HG03432 (cell line): ENCODE measurements around the gene ANAPC2.

ENCODE experiments used
- ATAC-seq: cut with Tn5 transposase; IDR thresholded peaks from one replicate; pipeline ENCODE4 v1.9.1; 2021; ENCODE audit warnings: mild to moderate bottlenecking, moderate library complexity; ENCODE audit not compliant: unreplicated experiment

Gene ANAPC2

DNA sequence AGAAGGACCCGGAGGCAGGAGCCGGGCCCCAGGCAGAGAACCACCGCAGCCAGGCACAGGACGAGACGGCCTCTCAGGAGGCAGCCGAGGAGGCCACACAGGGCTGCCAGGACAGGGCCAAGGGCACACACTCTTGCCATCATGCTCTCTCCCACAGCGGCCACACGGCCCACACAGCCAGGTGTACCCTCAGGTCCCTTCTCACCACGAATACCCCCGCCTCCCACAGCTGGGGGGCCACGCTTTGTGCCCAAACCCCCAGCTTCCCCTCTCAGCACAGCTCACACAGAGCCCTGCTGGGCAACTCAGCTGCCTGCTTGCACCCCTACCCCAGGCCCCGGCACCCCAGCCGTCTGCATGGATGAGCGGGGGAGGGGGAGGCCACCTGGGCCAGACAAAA lies 5.4 kb upstream of the ANAPC2 start:
- no peak for ATAC-seq

DNA sequence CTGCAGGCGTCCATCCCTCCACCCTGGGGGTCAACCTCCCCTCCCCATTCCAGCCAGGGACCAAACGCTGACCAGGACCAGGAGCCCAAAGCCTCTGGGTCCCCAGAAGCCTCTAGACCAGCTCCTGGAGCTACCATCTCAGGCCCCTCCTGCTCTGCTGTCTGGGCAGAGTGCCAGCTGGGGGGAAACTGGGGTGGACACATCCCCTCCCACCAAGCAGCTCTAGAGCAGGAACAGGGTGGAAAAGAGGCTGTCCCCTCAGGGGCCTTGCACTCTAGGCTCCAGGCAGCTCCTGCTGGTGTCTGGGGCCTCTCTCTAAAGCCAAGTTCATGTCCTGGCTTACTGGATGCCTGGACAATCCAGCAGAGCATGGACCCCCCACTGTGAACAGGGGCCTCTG lies 4.5 kb upstream of the ANAPC2 start:
- no peak for ATAC-seq

DNA sequence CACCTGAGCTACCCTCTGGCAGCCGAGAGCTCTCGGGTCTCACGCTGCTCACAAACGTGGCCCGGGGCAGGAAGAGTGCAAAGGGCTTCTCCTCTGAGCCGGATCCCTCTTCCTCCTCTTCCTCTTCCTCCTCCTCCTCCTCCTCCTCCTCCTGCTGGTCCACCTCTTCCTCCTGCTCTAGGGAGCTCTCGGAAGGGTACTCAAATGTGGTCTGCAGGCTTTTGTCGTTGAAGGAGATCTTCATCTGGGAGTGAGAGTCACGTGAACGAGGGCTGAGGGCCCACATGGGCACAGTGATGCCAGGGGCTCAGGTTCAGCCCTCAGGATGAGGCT lies 4.1 kb upstream of the ANAPC2 start:
- no peak for ATAC-seq

DNA sequence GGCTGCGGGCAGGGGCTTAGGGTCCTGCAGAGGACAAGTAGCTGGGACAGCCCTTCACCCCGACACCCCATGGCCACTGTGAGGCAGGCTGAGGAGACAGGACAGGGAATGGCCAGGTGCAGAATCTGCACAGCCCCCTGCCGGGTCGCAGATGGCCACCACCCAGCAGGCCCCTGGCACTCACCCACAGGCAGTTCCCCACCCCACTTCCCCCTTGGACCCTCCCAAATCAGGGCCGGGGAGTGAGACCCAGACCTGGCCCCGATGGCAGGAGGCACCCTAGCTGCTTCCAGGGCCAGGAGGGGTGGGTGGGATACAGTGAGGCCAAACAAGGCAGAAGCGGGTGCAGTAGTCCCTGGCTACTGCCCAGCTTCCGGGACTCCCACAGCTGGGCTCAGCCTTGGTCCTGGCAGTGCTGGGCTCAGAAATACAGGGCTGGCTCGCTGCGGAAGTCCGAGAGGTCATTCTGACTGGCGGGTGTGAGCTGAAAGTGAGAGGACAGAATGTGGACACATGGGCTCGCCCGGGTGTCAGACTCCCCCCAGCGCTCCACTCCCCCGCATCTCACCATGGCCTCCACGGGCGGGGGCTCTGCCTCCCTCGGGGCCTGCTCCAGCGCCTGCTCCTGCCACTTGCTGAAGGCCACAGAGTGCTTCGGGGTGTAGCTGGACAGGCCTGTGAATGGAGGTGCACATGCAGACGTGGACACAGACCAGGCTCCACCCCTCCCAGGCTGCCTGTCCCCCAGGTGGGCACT lies 3.5 kb upstream of the ANAPC2 start:
- no peak for ATAC-seq

DNA sequence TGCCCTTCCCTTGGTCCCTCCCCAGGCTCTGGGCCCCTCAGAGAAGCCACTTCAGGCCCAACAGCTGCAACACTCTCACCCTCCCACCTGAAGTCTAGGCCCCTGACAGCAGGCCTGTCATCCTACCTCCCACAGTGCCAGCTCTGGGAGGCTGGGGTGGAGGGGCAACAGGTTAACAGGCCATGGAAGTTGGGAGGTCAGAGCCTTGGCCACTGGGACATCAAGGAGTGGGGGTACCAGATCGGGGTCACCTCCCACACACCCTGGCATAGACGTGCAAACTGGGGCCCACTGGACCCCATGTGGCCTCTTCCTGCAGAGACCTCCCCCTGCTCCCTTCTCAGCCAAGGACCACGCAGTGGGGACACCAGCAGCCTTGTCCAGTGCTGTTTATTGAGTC lies 2.9 kb upstream of the ANAPC2 start:
- no peak for ATAC-seq

DNA sequence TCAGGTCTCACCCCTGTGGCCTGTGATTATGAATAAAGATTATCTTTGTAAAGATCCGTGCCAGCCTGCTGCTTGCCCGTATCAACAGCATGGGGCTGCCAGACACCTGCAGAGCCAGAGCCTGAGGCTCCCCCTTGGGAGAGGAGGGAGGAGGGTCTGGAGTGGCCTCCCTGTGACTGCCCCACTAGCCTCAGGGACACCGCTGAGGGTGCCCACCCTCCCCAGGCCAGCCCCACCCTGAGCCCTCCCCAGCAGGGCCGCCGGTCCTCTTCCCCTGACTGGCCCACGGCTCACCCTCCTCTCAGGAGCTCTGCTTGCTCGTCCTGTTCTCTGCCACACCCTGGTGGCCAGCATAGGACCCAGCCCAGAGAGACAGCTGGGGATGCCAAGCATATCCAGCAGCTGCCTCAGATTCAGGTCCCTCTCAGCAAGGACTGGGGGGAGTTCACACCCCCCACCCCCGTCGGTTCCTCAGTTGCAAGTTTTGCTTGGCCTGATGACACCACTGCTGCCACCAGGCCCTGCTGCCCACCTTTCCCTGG lies 2.0 kb upstream of the ANAPC2 start:
- ATAC-seq: no peak

DNA sequence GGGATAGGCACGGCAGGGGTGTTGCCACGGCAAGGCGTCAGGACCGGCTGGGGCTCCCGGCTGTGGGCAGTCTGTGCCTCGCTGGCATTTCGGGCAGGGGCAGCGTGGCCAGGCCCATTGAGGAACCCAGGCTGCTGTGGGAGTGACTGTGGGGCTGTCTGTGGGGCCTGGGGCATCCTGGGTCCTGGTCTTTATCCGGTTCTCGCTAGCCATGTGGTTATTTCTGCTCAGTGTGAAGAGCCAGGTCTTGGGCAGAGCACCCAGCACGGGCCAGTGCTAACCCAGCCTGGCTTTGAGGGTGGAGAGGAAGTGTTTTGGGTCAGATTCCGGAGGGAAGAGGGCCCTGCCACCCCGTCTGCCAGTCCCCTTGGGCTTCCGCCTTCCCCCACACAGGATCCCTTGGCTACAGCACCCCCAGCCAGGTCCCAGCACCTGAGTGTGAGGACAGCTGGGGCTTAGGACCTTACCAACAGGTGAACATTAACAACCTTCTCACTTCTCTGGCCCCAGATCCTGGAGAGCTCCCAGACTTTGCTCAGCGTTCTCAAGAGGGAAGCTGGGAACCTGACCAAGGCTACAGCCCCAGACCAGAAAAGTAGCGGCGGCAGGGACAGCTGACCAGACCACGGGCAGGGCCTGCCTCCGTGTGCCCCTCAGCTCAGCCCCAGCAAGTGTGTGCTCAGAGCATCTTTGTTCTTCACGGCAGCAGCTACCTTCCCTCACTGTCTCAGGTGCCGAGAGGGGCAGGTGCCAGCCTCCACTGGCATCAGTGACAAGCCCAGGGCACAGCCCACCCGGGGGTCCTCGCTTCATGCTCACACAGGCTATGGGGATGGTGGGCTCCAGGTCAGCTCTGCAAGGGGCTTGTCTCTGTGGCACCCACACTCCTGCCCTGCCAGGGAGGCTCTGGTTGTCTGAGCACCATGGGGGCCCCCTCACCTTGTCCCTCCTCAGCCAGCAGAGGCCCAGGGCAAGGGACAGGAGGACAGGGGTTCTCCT lies 1.2 kb upstream of the ANAPC2 start:
- ATAC-seq: no peak

DNA sequence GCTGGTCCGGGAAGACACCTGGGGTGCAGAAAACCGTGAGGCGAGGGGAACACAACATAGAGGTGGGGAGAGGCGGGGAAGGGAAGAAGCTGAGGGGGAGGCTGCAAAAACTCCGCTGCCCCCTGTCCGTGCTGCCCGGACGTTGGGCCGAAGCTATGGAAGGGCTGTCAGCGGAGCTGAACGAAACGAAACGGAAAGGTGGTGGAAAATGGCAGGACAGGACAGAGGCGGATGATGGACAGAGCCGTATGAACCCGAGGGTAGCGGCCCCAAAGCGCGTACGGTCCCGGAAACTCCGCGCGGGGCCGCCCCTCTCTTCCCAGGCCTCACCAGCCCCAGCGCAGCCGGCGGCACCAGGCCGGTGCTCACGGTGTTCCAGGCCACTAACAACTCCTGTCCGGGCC lies 272 bp downstream of the ANAPC2 start:
- no peak for ATAC-seq

DNA sequence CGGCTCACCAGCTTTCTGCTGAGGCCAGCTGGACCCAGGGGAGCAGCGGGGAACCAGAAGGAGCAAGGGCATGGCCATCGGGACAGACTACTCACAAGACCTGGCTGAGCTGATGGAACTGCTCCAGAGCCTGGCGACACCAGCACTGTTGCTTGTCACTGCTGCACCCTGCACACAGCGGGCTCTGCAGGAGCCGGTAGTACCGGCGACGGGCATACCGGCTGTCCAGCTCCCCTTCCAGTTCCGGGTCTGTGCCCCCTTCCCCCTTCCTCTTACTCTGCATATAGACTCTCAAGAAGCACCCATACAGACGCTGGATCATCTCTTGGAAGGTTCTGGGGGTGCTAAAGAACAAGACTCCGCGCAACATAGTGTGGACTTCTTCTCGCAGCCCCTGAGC lies 974 bp downstream of the ANAPC2 start:
- ATAC-seq: no peak

DNA sequence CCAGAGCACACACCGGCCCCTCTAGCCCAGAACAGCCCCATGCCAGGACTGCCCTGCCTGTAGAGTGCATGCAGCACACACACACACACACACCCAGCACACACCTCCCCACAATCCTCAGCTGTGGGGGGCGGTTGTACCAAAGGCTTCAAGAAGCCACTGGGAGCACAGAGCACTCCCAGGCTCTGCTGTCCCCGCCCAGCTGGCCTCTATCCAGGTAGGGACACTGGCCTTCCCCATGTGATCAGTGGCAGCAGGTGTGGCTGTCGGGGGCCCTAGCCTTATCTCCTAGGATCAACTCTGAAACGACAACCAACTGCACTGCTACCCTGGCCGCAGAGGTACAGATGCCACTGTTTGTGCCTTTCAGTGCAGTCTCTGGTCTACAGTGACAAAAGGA lies 2.0 kb downstream of the ANAPC2 start:
- no peak for ATAC-seq

DNA sequence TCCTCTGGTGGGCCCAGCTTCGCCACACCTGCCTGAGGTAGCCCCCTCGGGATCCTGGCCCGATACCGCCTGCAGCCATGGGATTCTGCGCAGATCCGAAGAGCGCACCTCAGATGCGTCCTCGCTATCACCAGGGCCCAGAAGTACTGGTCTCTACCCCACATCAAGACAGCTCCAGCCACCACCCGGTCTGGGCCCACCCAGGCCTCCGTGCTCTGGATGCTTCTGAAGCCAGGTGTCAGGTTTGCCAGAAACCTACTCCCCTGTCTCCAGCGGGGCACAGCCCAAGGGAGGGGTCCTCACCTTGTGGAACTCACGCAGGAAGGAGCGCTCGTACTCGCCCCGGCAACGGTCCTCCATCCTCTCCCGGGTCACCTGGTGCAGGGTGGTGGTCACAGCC lies 2.4 kb downstream of the ANAPC2 start:
- ATAC-seq: no peak

DNA sequence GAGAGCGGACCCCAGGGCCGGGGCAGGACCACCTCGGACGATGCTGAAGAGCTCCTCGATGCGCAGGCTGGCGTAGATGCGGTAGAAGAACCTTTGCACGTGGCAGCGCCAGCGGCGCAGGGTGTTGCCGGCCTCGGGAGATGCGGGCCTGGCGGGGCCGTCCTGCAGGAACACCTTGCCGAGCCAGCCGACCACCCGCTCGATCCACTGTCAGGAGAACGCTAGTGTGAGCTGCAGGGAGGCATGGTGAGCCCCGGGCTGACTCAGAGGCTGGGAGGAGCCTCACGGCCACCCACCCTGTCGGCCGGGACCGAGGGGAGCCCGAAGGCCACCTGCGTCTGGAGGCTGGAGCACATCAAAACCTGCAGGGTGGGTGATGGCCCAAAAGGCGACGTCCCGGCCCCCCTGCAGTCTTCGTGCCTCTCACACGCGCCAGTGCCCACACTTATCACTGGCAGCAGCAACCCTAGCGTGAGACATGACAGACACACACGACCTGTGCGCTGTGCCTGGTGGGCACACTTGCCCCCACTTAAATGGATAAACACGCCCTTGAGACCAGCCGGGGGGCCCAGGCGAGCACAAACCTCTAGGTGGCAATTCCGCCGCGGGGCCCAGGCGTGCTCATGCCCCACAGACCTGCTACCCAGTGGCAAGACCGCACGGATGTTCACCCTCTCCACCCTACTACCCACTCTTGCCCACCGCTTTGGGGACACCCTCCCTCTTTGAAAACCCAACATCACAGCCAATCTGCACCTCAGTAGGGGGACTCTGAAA lies 3.3 kb downstream of the ANAPC2 start:
- no peak for ATAC-seq

DNA sequence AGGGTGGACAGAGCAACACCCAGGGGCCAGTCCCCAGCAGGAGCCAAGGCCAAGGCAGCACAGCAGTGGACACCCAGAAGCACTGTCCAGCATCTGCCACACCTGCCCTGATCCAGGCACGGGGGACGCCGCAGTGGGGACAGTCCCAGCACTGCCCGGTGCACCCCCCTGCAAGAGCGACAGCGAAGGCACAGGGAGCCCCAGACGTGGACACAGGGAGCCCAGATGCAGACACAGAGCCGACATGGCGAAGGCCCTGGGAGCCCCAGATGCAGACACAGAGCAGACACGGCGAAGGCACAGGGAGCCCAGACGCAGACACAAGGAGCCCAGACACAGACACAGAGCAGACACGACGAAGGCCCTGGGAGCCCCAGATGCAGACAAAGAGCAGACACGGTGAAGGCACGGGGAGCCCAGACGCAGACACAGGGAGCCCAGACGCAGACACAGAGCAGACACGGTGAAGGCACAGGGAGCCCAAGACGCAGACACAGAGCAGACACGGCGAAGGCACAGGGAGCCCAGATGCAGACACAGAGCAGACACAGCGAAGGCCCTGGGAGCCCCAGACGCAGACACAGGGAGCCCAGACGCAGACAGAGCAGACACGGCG lies 4.3 kb downstream of the ANAPC2 start:
- no peak for ATAC-seq

DNA sequence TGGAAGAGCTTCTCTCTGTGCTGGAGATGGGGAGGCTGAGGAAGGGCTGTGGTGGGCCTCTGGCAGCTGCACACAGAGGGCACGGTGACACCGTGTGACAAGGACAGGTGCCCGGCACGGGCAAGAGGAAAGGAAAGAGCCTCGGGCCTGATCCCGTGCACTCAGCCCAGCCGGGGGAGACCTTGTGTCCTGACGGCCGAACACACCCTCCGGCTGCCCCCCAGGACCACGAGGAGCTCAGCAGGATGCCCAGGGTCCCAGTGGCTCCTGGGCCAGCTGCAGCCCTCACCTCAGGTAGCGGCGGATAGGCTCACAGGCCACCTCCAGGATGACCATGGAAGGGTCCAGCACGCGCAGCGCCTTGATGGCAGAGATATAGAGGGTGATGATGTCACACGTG lies 5.5 kb downstream of the ANAPC2 start:
- no peak for ATAC-seq

DNA sequence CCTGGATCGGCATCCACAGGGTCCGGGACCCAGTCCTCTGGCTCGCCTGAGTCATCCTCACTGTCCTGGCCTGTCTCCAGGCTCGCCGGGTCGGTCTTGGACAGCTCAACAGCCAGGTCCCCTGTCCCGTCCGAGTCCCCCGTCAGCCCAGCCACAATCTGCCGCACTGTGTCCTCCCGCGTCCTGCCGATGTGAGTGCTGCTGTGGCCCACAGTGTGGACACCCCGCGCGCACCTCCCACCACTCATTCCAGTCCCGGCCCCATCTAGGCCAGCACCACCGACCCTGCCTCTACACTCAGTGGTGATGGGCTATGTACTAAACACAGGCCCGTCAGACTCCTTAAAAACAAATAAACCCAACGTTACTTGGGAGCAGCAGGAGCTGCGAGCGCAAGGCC lies 6.7 kb downstream of the ANAPC2 start:
- no peak for ATAC-seq

DNA sequence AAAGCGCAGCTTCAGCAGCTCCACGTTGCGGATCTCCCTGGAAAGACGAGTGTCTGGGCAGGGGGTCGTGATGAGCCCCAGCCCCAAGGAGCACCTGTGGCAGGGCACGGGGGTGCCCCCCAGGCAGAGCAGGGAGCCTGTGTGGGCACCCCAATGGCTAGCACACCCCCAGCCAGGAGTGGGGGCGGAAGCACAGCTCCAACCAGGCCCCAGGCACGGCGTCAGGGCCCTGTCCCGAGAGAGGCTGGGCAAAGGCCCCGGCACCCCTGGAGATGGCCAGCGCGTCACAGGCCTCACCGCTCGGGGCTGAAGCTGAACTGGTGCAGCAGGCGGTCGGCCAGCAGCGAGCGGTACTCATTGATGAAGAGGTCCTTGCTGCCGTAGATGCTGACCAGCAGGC lies 7.9 kb downstream of the ANAPC2 start:
- no peak for ATAC-seq

DNA sequence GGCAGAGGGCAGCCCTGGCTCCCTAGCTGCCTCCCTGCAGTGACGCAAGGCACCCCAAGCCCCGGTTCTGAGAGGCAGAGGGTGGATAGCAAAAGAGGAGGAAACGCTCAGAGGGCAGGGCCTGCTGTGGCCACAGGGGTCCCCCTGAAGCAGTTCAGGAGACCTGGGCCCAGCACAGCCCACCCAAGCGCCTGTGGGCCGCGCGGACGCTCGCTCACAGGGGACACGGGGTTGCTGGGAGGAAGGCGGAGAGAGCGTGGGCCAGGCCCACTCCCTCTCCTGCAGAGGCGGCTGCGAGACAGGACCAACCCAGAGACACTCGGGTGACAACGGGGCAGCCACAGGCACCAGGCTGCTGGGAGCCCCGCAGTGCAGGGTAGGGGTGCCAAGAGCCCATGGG lies 8.6 kb downstream of the ANAPC2 start:
- no peak for ATAC-seq

DNA sequence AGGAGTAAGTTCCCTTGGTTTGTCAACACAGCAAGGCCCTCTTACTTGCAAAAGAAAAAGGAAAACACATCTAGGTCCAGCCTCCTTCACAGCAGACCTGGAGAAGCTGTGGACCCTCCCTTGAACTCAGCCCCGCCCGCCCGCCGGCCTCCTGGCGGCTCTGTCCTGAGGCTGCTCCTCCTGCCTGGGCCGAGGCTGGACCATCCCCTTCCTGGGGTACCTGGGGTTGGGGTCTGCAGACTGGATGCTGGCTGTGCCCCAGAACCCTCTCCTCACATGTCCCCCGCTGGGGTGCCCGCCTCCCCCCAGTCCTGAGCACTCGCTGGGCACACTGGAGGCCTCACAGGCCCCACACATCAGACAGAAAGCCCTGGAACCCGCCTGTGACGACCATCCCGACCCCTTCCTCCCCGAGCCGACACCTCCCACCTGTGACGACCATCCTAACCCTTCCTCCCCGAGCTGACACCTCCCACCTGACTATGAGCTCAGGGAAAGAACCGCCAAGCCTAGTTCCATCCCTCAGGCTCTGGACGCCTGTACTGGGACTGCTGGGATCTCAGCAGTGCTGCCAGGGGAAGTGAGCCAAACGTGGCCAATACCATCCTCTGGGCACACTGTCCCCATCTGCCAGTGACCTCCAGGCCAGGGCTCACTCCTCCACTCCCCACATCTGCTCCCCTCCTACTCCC lies 9.3 kb downstream of the ANAPC2 start:
- ATAC-seq: no peak

DNA sequence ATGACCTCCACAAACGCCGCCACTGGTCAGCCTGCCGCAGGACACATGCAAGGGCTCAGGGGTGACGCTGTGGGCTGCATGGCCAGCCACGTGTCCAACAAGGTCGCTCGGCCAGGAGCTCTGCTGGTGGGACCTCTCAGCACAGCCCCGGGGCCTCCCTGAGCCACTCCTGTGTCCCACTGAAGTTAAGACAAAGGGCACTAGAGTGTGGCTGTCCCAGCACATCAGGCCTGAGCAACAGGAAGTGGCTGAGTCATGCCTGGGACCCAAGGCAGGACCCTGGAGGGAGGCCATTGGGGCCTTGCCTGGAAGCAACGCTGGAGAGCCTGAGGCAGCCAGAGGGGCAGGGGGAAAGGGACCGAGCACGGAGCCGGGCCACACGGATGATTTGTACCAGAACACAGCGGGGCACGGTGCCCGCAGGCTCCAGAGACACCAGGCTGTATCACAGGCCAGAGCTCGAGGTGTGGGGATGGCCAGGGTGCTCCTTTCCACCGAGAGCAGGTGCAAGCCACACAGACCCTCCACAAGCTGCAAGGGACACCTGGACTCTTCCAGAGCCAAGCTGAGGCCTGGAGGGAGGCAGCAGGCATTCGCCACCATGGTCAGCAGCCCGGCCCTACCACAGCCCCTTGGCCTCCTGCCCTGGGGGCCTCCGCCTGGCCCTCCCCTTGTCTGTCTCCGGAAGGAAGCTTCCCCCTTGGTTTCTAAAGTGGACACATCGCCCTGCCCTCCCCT lies 10.0 kb downstream of the ANAPC2 start:
- no peak for ATAC-seq
